Stomach (tissue), 9 donors: ENCODE data around the gene GMDS. TPM values are rescaled to one million over a fixed set of nuclear protein-coding genes. Genes with fewer than 3 reads are reported as not detected.
A peak's percentile ranks its signal among the peaks of the same experiment; 100 is the strongest.

Source experiments
- DNase-seq, 2 donors: peaks; one replicate each; pipeline versions ENCODE4 v3.0.0 to v3.0.0-alpha.2; 2013 to 2019
- H3K27ac ChIP-seq, 5 donors: fragments of 200-600 bp in 4 of 5; sonication (generic) in 4 of 5; one replicate each; pipeline ENCODE4 v1.5.1; 2013 to 2019; ENCODE audit warnings: mild to moderate bottlenecking in 1 of 5, moderate library complexity in 1 of 5
- H3K27me3 ChIP-seq, 3 donors: fragments of 200-600 bp; sonication (generic); one replicate each; pipeline ENCODE4 v1.5.1; 2017 to 2019; ENCODE audit warnings: mixed run types in 1 of 3
- H3K36me3 ChIP-seq, 4 donors: fragments of 200-600 bp; sonication (generic); 1 replicate in 3 of 4; 2 replicates in 1 of 4; pipeline ENCODE4 v1.5.1; 2016 to 2019
- H3K4me1 ChIP-seq, 4 donors: fragments of 200-600 bp; sonication (generic); one replicate each; pipeline ENCODE4 v1.5.1; 2016 to 2019
- H3K4me3 ChIP-seq, 4 donors: fragments of 200-600 bp; sonication (generic) in 3 of 4; one replicate each; pipeline ENCODE4 v1.5.1; 2016 to 2019; ENCODE audit warnings: mild to moderate bottlenecking in 1 of 4
- H3K9me3 ChIP-seq, 4 donors: fragments of 200-600 bp; sonication (generic); one replicate each; pipeline ENCODE4 v1.5.1; 2016 to 2019
- CTCF ChIP-seq, 7 experiments: fragments of 450-650 bp in 4 of 7; fragments of 200-600 bp in 3 of 7; sonication (generic) in 3 of 7; IDR thresholded peaks; one replicate each; pipeline ENCODE4 v1.5.1; 2016 to 2019; ENCODE audit warnings: antibody characterized with exemption in 7 of 7, control low read depth in 2 of 7, mild to moderate bottlenecking in 1 of 7
- EP300 ChIP-seq: sonication (generic); formaldehyde crosslinking; IDR thresholded peaks from one replicate; pipeline ENCODE4 v1.6.1; 2017; ENCODE audit warnings: antibody characterized with exemption
- POLR2A ChIP-seq, 4 donors: fragments of 450-650 bp; IDR thresholded peaks; one replicate each; pipeline ENCODE4 v1.6.1; 2016; ENCODE audit warnings: antibody characterized with exemption in 4 of 4, control low read depth in 2 of 4, mild to moderate bottlenecking in 1 of 4, moderate library complexity in 1 of 4
- POLR2AphosphoS5 ChIP-seq, 3 donors: sonication (generic); formaldehyde crosslinking; IDR thresholded peaks; one replicate each; pipeline ENCODE4 v1.6.1; 2016; ENCODE audit warnings: antibody characterized with exemption in 3 of 3
- WGBS, 5 donors: extraction: QIAGEN DNeasy Blood & Tissue Kit in 3 of 5; methylation state at CpG; one replicate each; pipeline versions ENCODE4 v1.1.5 to v1.1.7; 2013 to 2018; 5-methylcytosine and 5-hydroxymethylcytosine counted together
- intact Hi-C: fragments of 100-400 bp; cut with DNase I; formaldehyde crosslinking; loops from one replicate; pipeline ENCODE4 v1.15.1; 2023; ENCODE audit warnings: low total_unique reads
- polyA plus RNA-seq, 3 donors: library from polyadenylated mRNA; stranded (reverse); fragments of 200-250 nt; gene quantifications; one replicate each; pipeline ENCODE4 v1.2.3, GENCODE V29; 2013
- total RNA-seq, 5 donors: library from RNA; depleted of rRNA; stranded (reverse); fragments of >200 nt; gene quantifications; one replicate each; pipeline versions ENCODE4 v1.1.0 to v1.2.3, GENCODE V29; 2014 to 2016
- donor health status: healthy with polysubstance abuse.
- donor health status: Bipolar disorder and iron deficiency.
- donor health status: healthy.

Gene GMDS
- total and polyA plus RNA-seq, 8 donors, result 83.7 to 262 (median 121) TPM

- Histone ChIP-seq H3K27me3 (no peaks in the 10 kb centered on the region), H3K27ac (peak overlapping the region in 3 of 5 donors; percentile 3 to 52 (median 42)), H3K4me1 (peaks cover 0 to 21% (median 7%) of the 10 kb centered on the region in 4 donors), H3K36me3 (no peaks in the 10 kb centered on the region), H3K4me3 (no peak overlapping the region), H3K9me3 (no peaks in the 10 kb centered on the region)
- WGBS, 5 donors, result 80 to 97% (median 93%) methylated on average over 3 of the region's 3 CpGs
- no peak for TF ChIP-seq EP300
- TF ChIP-seq POLR2AphosphoS5 (IDR thresholded peaks at IDR 0.05), result no peak
- no peak for TF ChIP-seq POLR2A (IDR thresholded peaks at IDR 0.05)
- no peak for TF ChIP-seq CTCF (IDR thresholded peaks at IDR 0.05)
- intact Hi-C loops, result no loop called here
- no peak for DNase-seq
These were observed 349.7 kb downstream of the GMDS start for GRCh38 chr6:1895721-1896120.

- Histone ChIP-seq H3K4me1 (peaks cover 0 to 21% (median 7%) of the 10 kb centered on the region in 4 donors), H3K4me3 (no peak overlapping the region), H3K27me3 (no peaks in the 10 kb centered on the region), H3K27ac (peak overlapping the region in 3 of 5 donors; percentile 29 to 52 (median 42)), H3K9me3 (no peaks in the 10 kb centered on the region), H3K36me3 (no peaks in the 10 kb centered on the region)
- WGBS, 5 donors, result 34 to 47% (median 43%) methylated on average over 6 of the region's 6 CpGs
- TF ChIP-seq EP300, result no peak
- TF ChIP-seq CTCF (IDR thresholded peaks at IDR 0.05), result no peak
- no peak for TF ChIP-seq POLR2A (IDR thresholded peaks at IDR 0.05)
- peak in 2 of 3 donors; percentile 17 to 74 for TF ChIP-seq POLR2AphosphoS5 (IDR thresholded peaks at IDR 0.05)
- intact Hi-C loops, result no loop called here
- DNase-seq, result peak; percentile 54 to 77
These were observed 350.5 kb downstream of the GMDS start for GRCh38 chr6:1894954-1895353.

GRCh38 chr6:1893470-1894130 lies 351.8 kb downstream of the GMDS start:
- H3K27me3 ChIP-seq, result no peaks in the 10 kb centered on the region
- TF ChIP-seq CTCF (IDR thresholded peaks at IDR 0.05) (peak in 1 of 7 experiments; percentile 29), POLR2A (IDR thresholded peaks at IDR 0.05) (no peak), POLR2AphosphoS5 (IDR thresholded peaks at IDR 0.05) (no peak)
- H3K4me1 ChIP-seq, result peaks cover 0 to 21% (median 5%) of the 10 kb centered on the region in 4 donors
- no peaks in the 10 kb centered on the region for H3K9me3 ChIP-seq
- H3K27ac ChIP-seq, result no peak overlapping the region
- no peak overlapping the region for H3K4me3 ChIP-seq
- 54 to 64% (median 55%) methylated on average over 11 of the region's 11 CpGs for WGBS, 5 donors
- no peaks in the 10 kb centered on the region for H3K36me3 ChIP-seq
- intact Hi-C loops, result no loop called here
- DNase-seq, result no peak

GRCh38 chr6:1892716-1893115 lies 352.7 kb downstream of the GMDS start:
- DNase-seq, result no peak
- H3K27ac ChIP-seq, result no peak overlapping the region
- intact Hi-C loops, result no loop called here
- peaks cover 0 to 21% (median 5%) of the 10 kb centered on the region in 4 donors for H3K4me1 ChIP-seq
- H3K9me3 ChIP-seq, result no peaks in the 10 kb centered on the region
- H3K4me3 ChIP-seq, result no peak overlapping the region
- H3K36me3 ChIP-seq, result no peaks in the 10 kb centered on the region
- 63 to 86% (median 76%) methylated on average over 6 of the region's 6 CpGs for WGBS, 5 donors
- H3K27me3 ChIP-seq, result no peaks in the 10 kb centered on the region
- TF ChIP-seq CTCF (IDR thresholded peaks at IDR 0.05), result no peak
- TF ChIP-seq POLR2AphosphoS5 (IDR thresholded peaks at IDR 0.05), result no peak
- no peak for TF ChIP-seq POLR2A (IDR thresholded peaks at IDR 0.05)
- TF ChIP-seq EP300, result no peak
